ENCODE measurements around the gene LYRM7. TPM values are rescaled to one million over a fixed set of nuclear protein-coding genes. Genes with fewer than 3 reads are reported as not detected.

The LYRM7 gene
- total and polyA plus RNA-seq, 10 of the 15 experiments (the other 5 are each of a cell fraction or from before 2014, with no cell fraction given) = 9.2 to 68.8 (median 20.2) TPM

GRCh38 chr5:131209506-131210150 is 38.9 kb downstream of the LYRM7 start (continued):
- TF ChIP-seq EP300 (IDR thresholded peaks at IDR 0.05; ENCODE audit: borderline replicate concordance in 1 of 2, control insufficient read depth in 1 of 2, low read depth in 2 of 2, low read length in 2 of 2) (peak; percentile 82 to 88; a peak in 3 of 4 replicates), YBX1 (IDR thresholded peaks at IDR 0.05) (no peak), NKRF (conservative IDR thresholded peaks at IDR 0.05) (peak; percentile 30; the same call in 1 of the 2 replicates), BMI1 (IDR thresholded peaks at IDR 0.05; ENCODE audit: borderline replicate concordance) (peak; percentile 87), BHLHE40 (IDR thresholded peaks at IDR 0.05; ENCODE audit: borderline replicate concordance in 1 of 2, low read depth in 2 of 2, low read length in 1 of 2) (peak; percentile 96), NR2C1 (IDR thresholded peaks at IDR 0.05) (no peak), ZBED1 (IDR thresholded peaks at IDR 0.05; ENCODE audit: borderline replicate concordance) (no peak), MYB (IDR thresholded peaks at IDR 0.05; ENCODE audit: borderline replicate concordance, low read depth, low read length) (peak; percentile 79), RB1 (IDR thresholded peaks at IDR 0.05; ENCODE audit: borderline replicate concordance) (peak; percentile 83; the same call in 1 of the 2 replicates), GABPA (IDR thresholded peaks at IDR 0.05; ENCODE audit: low read depth) (no peak), RUNX3 (IDR thresholded peaks at IDR 0.05; ENCODE audit: low read length) (peak; percentile 97), CBFB (IDR thresholded peaks at IDR 0.05; ENCODE audit: low read depth) (peak; percentile 91), LARP7 (IDR thresholded peaks at IDR 0.05) (peak; percentile 69; the same call in 1 of the 2 replicates), TBL1XR1 (IDR thresholded peaks at IDR 0.05; ENCODE audit: low read depth, low read length) (peak; percentile 61; the same call in 1 of the 2 replicates), BCL11A (IDR thresholded peaks at IDR 0.05; ENCODE audit: low read depth, low read length) (peak; percentile 90; the same call in 1 of the 2 replicates), ZNF217 (IDR thresholded peaks at IDR 0.05) (no peak), MAX (IDR thresholded peaks at IDR 0.05; ENCODE audit: low read depth, low read length) (peak; percentile 33; the same call in 1 of the 2 replicates), ZNF24 (IDR thresholded peaks at IDR 0.05) (no peak), POU2F2 (IDR thresholded peaks at IDR 0.05; ENCODE audit: borderline replicate concordance, low read depth, low read length) (peak; percentile 32)
- TF ChIP-seq, protein P1, sequence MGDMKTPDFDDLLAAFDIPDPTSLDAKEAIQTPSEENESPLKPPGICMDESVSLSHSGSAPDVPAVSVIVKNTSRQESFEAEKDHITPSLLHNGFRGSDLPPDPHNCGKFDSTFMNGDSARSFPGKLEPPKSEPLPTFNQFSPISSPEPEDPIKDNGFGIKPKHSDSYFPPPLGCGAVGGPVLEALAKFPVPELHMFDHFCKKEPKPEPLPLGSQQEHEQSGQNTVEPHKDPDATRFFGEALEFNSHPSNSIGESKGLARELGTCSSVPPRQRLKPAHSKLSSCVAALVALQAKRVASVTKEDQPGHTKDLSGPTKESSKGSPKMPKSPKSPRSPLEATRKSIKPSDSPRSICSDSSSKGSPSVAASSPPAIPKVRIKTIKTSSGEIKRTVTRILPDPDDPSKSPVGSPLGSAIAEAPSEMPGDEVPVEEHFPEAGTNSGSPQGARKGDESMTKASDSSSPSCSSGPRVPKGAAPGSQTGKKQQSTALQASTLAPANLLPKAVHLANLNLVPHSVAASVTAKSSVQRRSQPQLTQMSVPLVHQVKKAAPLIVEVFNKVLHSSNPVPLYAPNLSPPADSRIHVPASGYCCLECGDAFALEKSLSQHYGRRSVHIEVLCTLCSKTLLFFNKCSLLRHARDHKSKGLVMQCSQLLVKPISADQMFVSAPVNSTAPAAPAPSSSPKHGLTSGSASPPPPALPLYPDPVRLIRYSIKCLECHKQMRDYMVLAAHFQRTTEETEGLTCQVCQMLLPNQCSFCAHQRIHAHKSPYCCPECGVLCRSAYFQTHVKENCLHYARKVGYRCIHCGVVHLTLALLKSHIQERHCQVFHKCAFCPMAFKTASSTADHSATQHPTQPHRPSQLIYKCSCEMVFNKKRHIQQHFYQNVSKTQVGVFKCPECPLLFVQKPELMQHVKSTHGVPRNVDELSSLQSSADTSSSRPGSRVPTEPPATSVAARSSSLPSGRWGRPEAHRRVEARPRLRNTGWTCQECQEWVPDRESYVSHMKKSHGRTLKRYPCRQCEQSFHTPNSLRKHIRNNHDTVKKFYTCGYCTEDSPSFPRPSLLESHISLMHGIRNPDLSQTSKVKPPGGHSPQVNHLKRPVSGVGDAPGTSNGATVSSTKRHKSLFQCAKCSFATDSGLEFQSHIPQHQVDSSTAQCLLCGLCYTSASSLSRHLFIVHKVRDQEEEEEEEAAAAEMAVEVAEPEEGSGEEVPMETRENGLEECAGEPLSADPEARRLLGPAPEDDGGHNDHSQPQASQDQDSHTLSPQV (IDR thresholded peaks at IDR 0.05) = no peak
- TF ChIP-seq, protein P2, sequence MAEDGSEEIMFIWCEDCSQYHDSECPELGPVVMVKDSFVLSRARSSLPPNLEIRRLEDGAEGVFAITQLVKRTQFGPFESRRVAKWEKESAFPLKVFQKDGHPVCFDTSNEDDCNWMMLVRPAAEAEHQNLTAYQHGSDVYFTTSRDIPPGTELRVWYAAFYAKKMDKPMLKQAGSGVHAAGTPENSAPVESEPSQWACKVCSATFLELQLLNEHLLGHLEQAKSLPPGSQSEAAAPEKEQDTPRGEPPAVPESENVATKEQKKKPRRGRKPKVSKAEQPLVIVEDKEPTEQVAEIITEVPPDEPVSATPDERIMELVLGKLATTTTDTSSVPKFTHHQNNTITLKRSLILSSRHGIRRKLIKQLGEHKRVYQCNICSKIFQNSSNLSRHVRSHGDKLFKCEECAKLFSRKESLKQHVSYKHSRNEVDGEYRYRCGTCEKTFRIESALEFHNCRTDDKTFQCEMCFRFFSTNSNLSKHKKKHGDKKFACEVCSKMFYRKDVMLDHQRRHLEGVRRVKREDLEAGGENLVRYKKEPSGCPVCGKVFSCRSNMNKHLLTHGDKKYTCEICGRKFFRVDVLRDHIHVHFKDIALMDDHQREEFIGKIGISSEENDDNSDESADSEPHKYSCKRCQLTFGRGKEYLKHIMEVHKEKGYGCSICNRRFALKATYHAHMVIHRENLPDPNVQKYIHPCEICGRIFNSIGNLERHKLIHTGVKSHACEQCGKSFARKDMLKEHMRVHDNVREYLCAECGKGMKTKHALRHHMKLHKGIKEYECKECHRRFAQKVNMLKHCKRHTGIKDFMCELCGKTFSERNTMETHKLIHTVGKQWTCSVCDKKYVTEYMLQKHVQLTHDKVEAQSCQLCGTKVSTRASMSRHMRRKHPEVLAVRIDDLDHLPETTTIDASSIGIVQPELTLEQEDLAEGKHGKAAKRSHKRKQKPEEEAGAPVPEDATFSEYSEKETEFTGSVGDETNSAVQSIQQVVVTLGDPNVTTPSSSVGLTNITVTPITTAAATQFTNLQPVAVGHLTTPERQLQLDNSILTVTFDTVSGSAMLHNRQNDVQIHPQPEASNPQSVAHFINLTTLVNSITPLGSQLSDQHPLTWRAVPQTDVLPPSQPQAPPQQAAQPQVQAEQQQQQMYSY (CRISPR knock-in tag; IDR thresholded peaks at IDR 0.05) = no peak
